ENCODE data around the gene GSTO2.
"Not testable (repeated sequence)": the region's sequence is repeated elsewhere in the genome, so short reads cannot be mapped to it uniquely, and the experiment has no call there.

GSTO2 gene

DNA sequence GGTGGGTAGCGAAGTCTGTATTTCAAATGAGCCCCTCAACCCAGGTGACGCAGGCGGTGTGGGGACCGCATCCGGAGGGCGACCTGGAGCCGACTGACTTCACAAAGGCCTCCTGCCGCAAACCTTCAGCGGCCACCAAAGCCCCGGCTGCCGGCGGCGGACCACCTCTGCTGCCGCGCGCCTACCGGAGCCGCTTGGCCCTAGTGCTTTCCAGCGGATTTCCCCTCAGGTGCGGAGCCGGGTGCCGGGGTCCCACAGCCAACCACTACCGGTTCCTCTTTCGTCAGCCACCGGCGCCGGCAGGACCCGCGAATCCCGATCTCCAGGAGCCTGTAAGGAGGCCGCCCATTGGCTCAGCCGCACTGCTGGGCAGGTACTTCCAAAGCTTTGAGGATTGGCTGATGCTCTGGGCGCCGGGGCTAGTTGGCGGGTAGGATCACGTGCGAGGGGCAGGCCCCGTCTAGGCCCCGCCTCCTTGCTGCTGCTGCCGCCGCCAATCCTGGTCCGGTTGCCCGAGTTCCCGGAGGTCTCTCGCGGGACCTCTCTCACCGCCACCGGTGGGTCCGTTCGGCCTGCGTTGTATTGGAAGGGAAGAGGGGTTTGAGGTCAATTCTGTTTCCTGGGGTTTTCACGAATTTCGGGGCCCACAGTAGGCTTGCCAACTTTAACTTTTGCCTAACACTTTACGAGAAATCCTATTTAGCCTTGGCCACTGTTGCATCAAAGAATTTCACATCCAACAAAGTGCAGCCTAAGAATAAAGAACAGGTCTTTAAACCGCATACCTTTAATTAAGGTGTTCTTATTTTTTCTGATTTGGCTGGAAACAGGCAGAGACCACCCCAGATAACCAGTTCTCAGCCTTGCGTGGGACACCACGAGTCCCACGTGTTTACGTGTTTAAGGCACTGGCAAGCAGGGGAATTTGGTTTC lies at the start of gene GSTO2:
GSTO2 (plus strand) TSS at position 472 of the 933 bp plus-strand sequence. CDS start 5,732 bp downstream, outside the sequence.
- peak; percentile 96 for DNase-seq

- DNase-seq = no peak
Measured at GRCh38 chr10:104220522-104220921, 48.5 kb upstream of the GSTO2 start.

- no peak for DNase-seq
Measured at GRCh38 chr10:104223304-104223703, 45.7 kb upstream of the GSTO2 start.

GRCh38 chr10:104230490-104230889 lies 38.5 kb upstream of the GSTO2 start:
- DNase-seq = no peak

- peak; percentile 100 for DNase-seq
Measured at GRCh38 chr10:104231784-104232612, 37.0 kb upstream of the GSTO2 start, which contains the start of gene CFAP43. CFAP43 (minus strand) TSS chr10:104232364; CDS start chr10:104232246, 118 bp downstream.

DNA sequence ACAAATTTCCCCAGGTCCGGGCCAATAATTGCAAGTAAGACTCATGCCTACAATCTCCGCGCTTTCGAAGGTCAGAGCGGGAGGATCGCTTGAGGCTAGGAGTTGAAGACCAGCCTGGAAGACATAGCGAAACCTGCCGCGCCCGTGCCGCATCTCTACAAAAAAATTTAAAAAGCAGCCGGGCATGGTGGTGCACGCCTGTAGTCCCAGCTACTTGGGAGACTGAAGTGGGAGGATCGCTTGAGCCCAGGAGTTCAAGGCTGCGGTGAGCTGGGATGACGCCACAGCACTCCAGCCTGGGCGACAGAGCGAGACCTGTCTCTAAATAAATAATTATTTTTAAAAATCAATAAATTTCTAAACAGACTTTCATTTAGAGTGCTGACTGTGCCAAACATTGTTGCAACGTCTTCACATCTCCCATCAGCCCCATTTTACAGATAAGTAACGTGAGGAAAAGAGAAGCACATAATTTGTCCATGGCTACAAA lies 36.3 kb upstream of the GSTO2 start:
- DNase-seq = no peak

DNA sequence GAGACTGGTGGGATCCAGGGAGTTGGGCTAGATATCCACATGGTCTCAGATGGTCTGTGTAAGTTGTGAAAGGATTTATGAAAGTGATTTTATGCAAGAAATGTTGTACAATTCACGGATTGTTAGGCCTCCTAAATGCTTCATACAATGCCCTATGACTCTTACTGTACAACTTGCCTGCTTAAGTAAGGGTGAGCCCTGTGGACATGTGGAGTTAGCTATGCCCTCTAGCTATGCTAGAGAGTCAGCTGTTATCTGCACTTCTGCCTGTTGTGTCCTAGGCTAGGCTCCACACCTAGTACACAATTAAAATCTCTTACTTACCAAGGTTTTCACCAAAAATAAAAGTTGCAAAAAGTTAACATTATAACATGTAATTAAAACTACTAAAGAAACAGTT lies 35.2 kb upstream of the GSTO2 start:
- no peak for DNase-seq

DNA sequence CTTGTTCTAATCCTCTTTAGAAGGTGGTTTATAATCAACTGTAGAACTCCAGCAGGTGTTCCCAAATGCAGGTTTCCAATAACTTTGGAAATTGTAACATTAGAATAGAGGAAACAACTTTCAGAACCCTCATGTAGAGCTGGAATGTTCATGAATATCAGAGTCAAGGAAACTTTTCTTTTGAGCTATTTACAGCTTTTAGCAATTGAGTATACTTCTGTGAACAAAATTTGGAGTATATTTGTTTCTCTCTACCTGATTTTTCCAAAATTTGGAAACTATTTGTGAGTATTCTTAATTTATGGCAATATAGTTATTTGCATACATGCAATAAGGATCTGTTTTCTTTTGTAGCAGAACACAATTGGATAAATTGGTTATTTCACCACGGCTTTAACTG lies 34.0 kb upstream of the GSTO2 start:
- DNase-seq = no peak

DNA sequence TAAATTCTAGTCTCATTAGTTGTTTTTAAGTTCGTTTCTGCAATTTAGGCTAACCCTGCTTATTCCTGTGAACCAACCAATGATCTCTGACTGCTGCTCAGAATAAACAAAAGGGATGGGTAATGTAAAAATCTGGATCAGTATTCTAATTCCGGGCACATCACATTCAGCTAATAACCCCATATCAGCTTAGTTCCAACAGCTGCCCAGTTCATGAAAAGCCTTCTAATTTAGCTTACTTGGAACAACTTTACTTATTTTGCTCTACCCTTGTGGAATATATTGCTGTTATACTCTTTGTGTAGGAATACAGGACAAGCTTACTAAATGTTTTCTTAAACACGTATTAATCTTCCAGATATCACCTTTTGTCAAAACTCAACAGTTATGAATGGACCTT lies 33.2 kb upstream of the GSTO2 start:
- DNase-seq = no peak

DNA sequence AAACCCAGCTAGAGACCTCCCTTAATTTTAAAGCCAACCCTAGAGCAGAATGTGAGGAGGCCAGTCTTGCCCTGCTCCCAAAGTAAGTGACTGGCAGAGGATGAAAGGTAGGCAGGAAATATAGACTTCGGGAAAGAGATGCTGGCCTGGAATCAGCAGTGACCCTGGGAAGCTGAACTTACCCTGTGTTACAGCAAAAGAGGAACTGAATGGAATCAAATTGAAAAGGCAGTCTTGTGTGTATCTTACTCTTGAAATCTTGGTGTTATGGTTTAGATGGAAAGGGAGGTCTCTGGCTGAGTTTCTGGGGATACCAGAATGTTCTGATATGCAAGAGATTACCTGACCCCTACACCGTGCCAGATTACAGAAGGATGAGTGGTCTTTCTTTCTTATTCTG lies 28.9 kb upstream of the GSTO2 start:
- no peak for DNase-seq

DNA sequence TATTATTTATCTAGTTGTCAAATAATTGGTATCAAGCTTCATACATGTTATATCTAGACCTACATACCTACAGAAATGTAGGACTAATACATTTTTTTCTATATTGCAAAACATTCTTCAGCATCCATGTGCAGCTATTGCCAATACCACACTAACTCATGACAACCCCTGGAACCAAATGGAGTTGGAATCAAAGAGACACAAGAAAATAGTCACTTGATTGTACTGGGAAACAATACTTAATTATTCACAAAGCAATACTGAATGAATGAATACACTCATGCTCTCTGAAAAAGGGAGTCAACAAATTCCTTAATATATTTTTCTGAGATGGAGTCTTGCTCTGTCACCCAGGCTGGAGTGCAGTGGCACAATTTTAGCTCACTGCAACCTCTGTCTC lies 26.4 kb upstream of the GSTO2 start:
- no peak for DNase-seq

- not testable (repeated sequence) for DNase-seq
Measured at GRCh38 chr10:104243009-104243408, 26.0 kb upstream of the GSTO2 start.

DNA sequence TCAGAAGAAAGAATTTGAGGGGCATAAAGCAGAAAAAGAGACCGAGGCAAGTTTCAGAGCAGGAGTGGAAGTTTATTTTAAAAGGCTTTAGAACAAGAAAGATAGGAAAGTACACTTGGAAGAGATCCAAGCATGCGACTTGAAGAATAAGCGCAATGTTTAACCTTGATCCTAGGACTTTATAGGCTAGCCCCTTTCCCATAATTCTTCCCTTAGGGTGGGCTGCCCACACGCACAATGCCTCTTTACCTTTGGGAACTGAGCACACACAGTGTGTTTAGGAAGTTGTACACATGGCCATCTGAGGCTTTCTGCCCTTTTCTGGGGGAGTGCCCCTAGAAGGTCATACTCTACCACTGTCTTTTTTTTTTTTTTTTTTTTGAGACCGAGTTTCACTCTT lies 25.5 kb upstream of the GSTO2 start:
- no peak for DNase-seq

GRCh38 chr10:104245066-104245632 lies 23.8 kb upstream of the GSTO2 start:
- no peak for DNase-seq

- no peak for DNase-seq
Measured at GRCh38 chr10:104246976-104247375, 22.0 kb upstream of the GSTO2 start.

- DNase-seq = no peak
Measured at GRCh38 chr10:104247513-104248146, 21.4 kb upstream of the GSTO2 start.

DNA sequence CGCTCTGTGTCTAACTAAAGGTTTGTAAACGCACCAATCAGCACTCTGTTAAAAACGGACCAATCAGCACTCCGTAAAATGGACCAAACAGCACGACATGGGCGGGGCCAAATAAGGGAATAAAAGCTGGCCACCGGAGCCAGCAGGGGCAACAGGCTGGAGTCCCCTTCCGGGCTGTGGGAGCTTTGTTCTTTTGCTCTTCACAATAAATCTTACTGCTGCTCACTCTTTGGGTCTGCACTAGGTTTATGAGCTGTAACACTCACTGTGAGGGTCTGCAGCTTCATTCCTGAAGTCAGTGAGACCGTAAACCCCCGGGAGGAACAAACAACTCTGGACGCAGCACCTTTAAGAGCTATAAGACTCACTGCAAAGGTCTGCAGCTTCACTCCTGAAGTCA lies 20.1 kb upstream of the GSTO2 start:
- DNase-seq = not testable (repeated sequence)

GRCh38 chr10:104250371-104250770 lies 18.6 kb upstream of the GSTO2 start:
- DNase-seq = no peak

DNA sequence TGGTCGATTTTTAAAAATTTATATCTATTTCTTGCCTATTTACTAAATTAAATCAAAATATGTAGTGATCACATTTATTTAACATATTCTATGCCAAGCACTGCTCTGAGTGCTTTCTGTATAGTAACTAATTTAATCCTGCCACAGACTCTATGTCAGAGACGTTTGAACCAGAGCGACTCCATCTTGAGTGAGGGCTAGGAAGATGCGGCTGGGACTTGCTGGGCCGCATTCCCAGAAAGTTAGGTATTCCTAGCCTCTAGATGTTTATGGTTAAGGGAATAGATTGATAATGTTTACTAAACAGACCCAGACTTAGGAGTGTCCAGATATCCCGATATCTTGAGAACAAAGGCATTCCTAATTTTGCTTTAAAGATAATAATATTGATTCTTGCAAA lies 17.5 kb upstream of the GSTO2 start:
- DNase-seq = no peak

- no peak for DNase-seq
Measured at GRCh38 chr10:104252368-104252767, 16.6 kb upstream of the GSTO2 start.

DNA sequence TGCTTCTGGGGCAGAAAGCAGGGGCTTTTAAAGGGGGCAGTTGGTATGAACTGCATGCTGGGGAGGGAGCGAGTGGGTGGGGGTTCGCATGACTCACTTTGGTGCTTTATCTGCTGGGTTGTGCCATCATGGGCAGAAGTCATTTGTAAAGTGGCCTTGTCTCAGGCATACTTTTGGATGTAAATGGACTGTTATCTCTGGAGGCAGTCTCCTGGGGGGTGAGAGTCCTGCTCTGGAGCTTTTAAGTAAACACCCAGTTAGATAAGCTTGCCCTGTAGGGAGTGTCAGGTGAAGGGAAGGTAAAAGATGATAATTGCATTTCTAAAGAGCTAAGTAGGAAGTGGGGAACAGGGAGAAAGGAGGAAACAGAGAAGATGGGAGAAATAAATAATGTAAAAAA lies 15.9 kb upstream of the GSTO2 start:
- no peak for DNase-seq

DNA sequence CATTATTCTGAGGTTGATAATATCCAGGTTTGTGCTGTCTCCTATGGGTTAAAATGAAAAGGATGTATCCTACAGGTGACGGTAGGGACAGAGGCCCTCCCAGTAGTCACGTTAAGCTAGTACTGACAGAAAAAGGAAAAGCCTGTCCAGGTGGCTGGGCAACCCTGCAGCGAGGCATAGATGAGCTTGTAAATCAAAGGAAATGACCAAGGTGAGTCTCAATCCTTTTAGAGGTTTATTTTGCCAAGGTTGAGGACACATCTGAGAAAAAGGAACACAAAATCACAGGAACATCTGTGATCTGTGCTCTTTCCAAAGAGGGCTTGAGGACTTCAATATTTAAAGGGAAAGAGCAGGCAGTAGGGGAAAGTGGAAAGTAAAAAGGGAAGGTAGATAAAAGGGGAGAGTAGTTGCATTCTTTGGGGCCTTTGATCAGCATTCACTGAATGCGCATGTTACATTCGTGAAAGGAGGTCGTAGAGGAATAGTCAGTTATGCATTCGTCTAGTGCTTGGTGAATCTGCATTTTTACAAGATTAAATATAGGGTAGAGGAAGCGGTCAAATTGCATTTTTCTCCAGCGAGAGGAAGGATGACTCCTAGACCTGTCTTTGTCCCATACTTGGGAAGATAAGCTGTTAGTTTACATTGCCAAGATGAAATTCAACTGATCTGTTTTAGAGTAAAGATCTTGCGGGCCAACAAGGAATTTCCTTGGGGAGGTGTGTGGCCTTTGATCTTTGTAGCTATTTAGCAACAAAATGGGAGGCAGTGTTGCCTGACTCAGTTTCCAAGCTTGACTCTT lies 15.2 kb upstream of the GSTO2 start:
- no peak for DNase-seq

All from activated CD4-positive, CD25-positive, alpha-beta regulatory T cell treated with anti-CD3 and anti-CD28 coated beads, Interleukin-2, amount 50 U/mL, for 72 hours (primary cell).